HepG2 (cell line): ENCODE results near the gene PLA2G4D. TPM values are rescaled to one million over a fixed set of nuclear protein-coding genes. Genes with fewer than 3 reads are reported as not detected.

ENCODE experiments used
- ATF2 ChIP-seq: sonication (generic); formaldehyde crosslinking; IDR thresholded peaks from 2 replicates; pipeline ENCODE4 v1.4.0; 2020; ENCODE audit warnings: missing genetic modification reagents
- DNMT1 ChIP-seq: sonication (generic); formaldehyde crosslinking; IDR thresholded peaks from 2 replicates; pipeline ENCODE4 v1.5.1; 2020; ENCODE audit warnings: mild to moderate bottlenecking, missing genetic modification reagents
- EEA1 ChIP-seq: sonication (generic); formaldehyde crosslinking; IDR thresholded peaks from 2 replicates; pipeline ENCODE4 v1.5.1; 2020; ENCODE audit warnings: mild to moderate bottlenecking, missing genetic modification reagents, borderline replicate concordance
- ETS1 ChIP-seq: sonication (generic); formaldehyde crosslinking; IDR thresholded peaks from 2 replicates; pipeline ENCODE4 v1.4.0; 2020; ENCODE audit warnings: missing genetic modification reagents
- FOXO4 ChIP-seq: sonication (generic); formaldehyde crosslinking; conservative IDR thresholded peaks from 2 replicates; pipeline ENCODE4 v1.8.1; 2023; ENCODE audit warnings: missing genetic modification reagents
- HCFC1 ChIP-seq: fragments of 150-350 bp; IDR thresholded peaks from 2 replicates; pipeline ENCODE4 v1.6.1; 2014; ENCODE audit warnings: low read depth, low read length
- HNRNPK ChIP-seq: fragments of 200-400 bp; formaldehyde crosslinking; IDR thresholded peaks from 2 replicates; pipeline ENCODE4 v1.6.1; 2018; ENCODE audit warnings: low read length, low read depth, moderate library complexity, mild to moderate bottlenecking; ENCODE audit not compliant: poor library complexity, severe bottlenecking
- ISX ChIP-seq: sonication (generic); formaldehyde crosslinking; conservative IDR thresholded peaks from 2 replicates; pipeline ENCODE4 v1.5.0; 2020; ENCODE audit warnings: missing genetic modification reagents
- KLF9 ChIP-seq: IDR thresholded peaks from 2 replicates; pipeline ENCODE4 v1.6.1; 2016; ENCODE audit warnings: low read depth
- MBD4 ChIP-seq: IDR thresholded peaks from 2 replicates; pipeline ENCODE4 v1.6.1; 2012; ENCODE audit warnings: low read length, inconsistent platforms, borderline replicate concordance
- MEF2D ChIP-seq: sonication (generic); formaldehyde crosslinking; IDR thresholded peaks from 2 replicates; pipeline ENCODE4 v1.5.1; 2020; ENCODE audit warnings: mild to moderate bottlenecking, missing genetic modification reagents
- MYC ChIP-seq: sonication (generic); formaldehyde crosslinking; IDR thresholded peaks from 2 replicates; pipeline ENCODE4 v1.9.0; 2021; ENCODE audit warnings: missing genetic modification reagents, borderline replicate concordance
- NFKBIZ ChIP-seq: IDR thresholded peaks from 2 replicates; pipeline ENCODE4 v1.6.1; 2018; ENCODE audit warnings: missing genetic modification reagents, missing compliant biosample characterization
- PCBP2 ChIP-seq: fragments of 200-400 bp; formaldehyde crosslinking; optimal IDR thresholded peaks from 2 replicates; pipeline ENCODE3; 2018; ENCODE audit warnings: low read length, low read depth; ENCODE audit not compliant: poor library complexity, severe bottlenecking
- PLSCR1 ChIP-seq: sonication (generic); formaldehyde crosslinking; IDR thresholded peaks from 2 replicates; pipeline ENCODE4 v1.5.0; 2020; ENCODE audit warnings: missing genetic modification reagents, mild to moderate bottlenecking, borderline replicate concordance
- RAD21 ChIP-seq: fragments of 450-650 bp; formaldehyde crosslinking; IDR thresholded peaks from 2 replicates; pipeline ENCODE4 v1.5.0; 2020; ENCODE audit warnings: mild to moderate bottlenecking
- REPIN1 ChIP-seq: sonication (generic); formaldehyde crosslinking; IDR thresholded peaks from 2 replicates; pipeline ENCODE4 v1.8.0; 2022; ENCODE audit warnings: missing genetic modification reagents, low read depth, mild to moderate bottlenecking, borderline replicate concordance
- SPEN ChIP-seq: sonication (generic); formaldehyde crosslinking; IDR thresholded peaks from 2 replicates; pipeline ENCODE4 v1.5.1; 2020; ENCODE audit warnings: low read depth, mild to moderate bottlenecking, missing genetic modification reagents
- ZNF383 ChIP-seq: sonication (generic); formaldehyde crosslinking; IDR thresholded peaks from 2 replicates; pipeline ENCODE4 v1.4.0; 2020; ENCODE audit warnings: missing genetic modification reagents, mild to moderate bottlenecking, borderline replicate concordance
- ZNF672 ChIP-seq: sonication (generic); formaldehyde crosslinking; IDR thresholded peaks from 2 replicates; pipeline ENCODE4 v1.8.1; 2022; ENCODE audit warnings: missing genetic modification reagents
- ZNF703 ChIP-seq: sonication (generic); formaldehyde crosslinking; IDR thresholded peaks from 2 replicates; pipeline ENCODE4 v1.5.1; 2020; ENCODE audit warnings: missing genetic modification reagents, mild to moderate bottlenecking, moderate library complexity, borderline replicate concordance
- ZNF740 ChIP-seq: sonication (generic); formaldehyde crosslinking; IDR thresholded peaks from 2 replicates; pipeline ENCODE4 v1.4.0; 2020; ENCODE audit warnings: missing genetic modification reagents
- ZNF747 ChIP-seq: sonication (generic); formaldehyde crosslinking; IDR thresholded peaks from 2 replicates; pipeline ENCODE4 v1.8.1; 2023; ENCODE audit warnings: missing genetic modification reagents, mild to moderate bottlenecking, borderline replicate concordance
- ZNF773 ChIP-seq: sonication (generic); formaldehyde crosslinking; IDR thresholded peaks from 2 replicates; pipeline ENCODE4 v1.4.0; 2020; ENCODE audit warnings: missing genetic modification reagents, borderline replicate concordance
- ZSCAN20 ChIP-seq: sonication (generic); formaldehyde crosslinking; IDR thresholded peaks from 2 replicates; pipeline ENCODE4 v1.4.0; 2020; ENCODE audit warnings: missing genetic modification reagents, mild to moderate bottlenecking, borderline replicate concordance
- polyA plus RNA-seq, 8 experiments: library from polyadenylated mRNA; depleted of rRNA in 3 of 8; stranded (reverse) in 7 of 8; unstranded in 1 of 8; fragments of >200 nt; fragmentation: Illumina TruSeq in 4 of 8; extraction: Trizol in 4 of 8; gene quantifications; 2 replicates each; pipeline versions ENCODE4 v1.2.1 to v1.2.3, GENCODE V29; 2011 to 2016; ENCODE audit warnings: low read depth in 4 of 8, missing spikeins in 1 of 8, mixed read lengths in 1 of 8; ENCODE audit not compliant: insufficient read depth in 1 of 8
- total RNA-seq, 5 experiments: library from RNA; depleted of rRNA; stranded (reverse); fragments of >200 nt; fragmentation: Illumina TruSeq; extraction: Trizol; gene quantifications; 2 replicates each; pipeline ENCODE4 v1.2.3, GENCODE V29; 2016; ENCODE audit warnings: low read depth in 1 of 5

The PLA2G4D gene
- total and polyA plus RNA-seq, 2 of the 13 experiments (the other 11 are each of a cell fraction or from before 2014, with no cell fraction given) = 0.04 to 0.21 TPM

- TF ChIP-seq ZNF703 (no peak), ATF2 (peak; percentile 82), MYC (CRISPR knock-in tag) (no peak; the same call in 1 of the 2 replicates), SPEN (CRISPR knock-in tag) (no peak), EEA1 (CRISPR knock-in tag) (no peak), RAD21 (CRISPR knock-in tag) (no peak), NFKBIZ (CRISPR knock-in tag) (peak; percentile 85; the same call in 1 of the 2 replicates), FOXO4 (CRISPR knock-in tag) (0 out of 2 replicates have a peak, but pooled peaks have one; percentile 65), REPIN1 (CRISPR knock-in tag) (peak; percentile 81), MEF2D (CRISPR knock-in tag) (peak; percentile 54; the same call in 1 of the 2 replicates), ZNF747 (CRISPR knock-in tag) (peak; percentile 61), DNMT1 (CRISPR knock-in tag) (no peak), ETS1 (no peak), PLSCR1 (no peak), HCFC1 (no peak), HNRNPK (no peak), ZNF383 (CRISPR knock-in tag) (no peak), MBD4 (peak; percentile 76; the same call in 1 of the 2 replicates), KLF9 (no peak), ZSCAN20 (CRISPR knock-in tag) (no peak), PCBP2 (no peak), ZNF773 (CRISPR knock-in tag) (peak; percentile 56; the same call in 1 of the 2 replicates), ISX (CRISPR knock-in tag) (no peak), ZNF740 (0 out of 2 replicates have a peak, but pooled peaks have one; percentile 29), ZNF672 (CRISPR knock-in tag) (no peak)
Observed at GRCh38 chr15:42138968-42139386, 44.6 kb upstream of the PLA2G4D start (continued).
